ENCODE measurements around the gene FREY1.

- TF ChIP-seq CTCF (IDR thresholded peaks at IDR 0.05), result no peak
- no peak for TF ChIP-seq EZH2 (IDR thresholded peaks at IDR 0.05; ENCODE audit: borderline replicate concordance, insufficient read depth, low read depth, low read length, poor library complexity, severe bottlenecking)
These were observed 2.8 kb upstream of the FREY1 start for GRCh38 chr11:45909594-45910475.

Measured in B cell (primary cell).